Vagina (tissue), 2 donors: Measurements from ENCODE around the gene CCDC85C. TPM values are rescaled to one million over a fixed set of nuclear protein-coding genes. Genes with fewer than 3 reads are reported as not detected.

Experiments
- DNase-seq, 2 donors: peaks; one replicate each; pipeline ENCODE4 v3.0.0-alpha.2; 2017; ENCODE audit errors: extremely low spot score in 2 of 2
- H3K27ac ChIP-seq: fragments of 200-600 bp; sonication (generic); one replicate; pipeline ENCODE4 v1.5.1; 2019
- H3K27me3 ChIP-seq: fragments of 200-600 bp; sonication (generic); one replicate; pipeline ENCODE4 v1.5.1; 2019
- H3K36me3 ChIP-seq, 2 donors: fragments of 200-600 bp; sonication (generic); one replicate each; pipeline ENCODE4 v1.5.1; 2017 to 2019
- H3K4me1 ChIP-seq: fragments of 200-600 bp; sonication (generic); one replicate; pipeline ENCODE4 v1.5.1; 2019
- H3K4me3 ChIP-seq, 2 donors: fragments of 200-600 bp; sonication (generic); 1 replicate in 1 of 2; 2 replicates in 1 of 2; pipeline ENCODE4 v1.5.1; 2016 to 2019
- H3K9me3 ChIP-seq: fragments of 200-600 bp; sonication (generic); one replicate; pipeline ENCODE4 v1.5.1; 2019
- CTCF ChIP-seq, 3 experiments: fragments of 450-650 bp in 2 of 3; fragments of 200-600 bp in 1 of 3; sonication (generic) in 1 of 3; IDR thresholded peaks; one replicate each; pipeline ENCODE4 v1.5.1; 2017 to 2019; ENCODE audit warnings: antibody characterized with exemption in 3 of 3, mild to moderate bottlenecking in 2 of 3, moderate library complexity in 2 of 3
- POLR2A ChIP-seq, 2 donors: fragments of 450-650 bp; IDR thresholded peaks; one replicate each; pipeline ENCODE4 v1.6.1; 2017; ENCODE audit warnings: antibody characterized with exemption in 2 of 2, mild to moderate bottlenecking in 2 of 2, moderate library complexity in 2 of 2
- POLR2AphosphoS5 ChIP-seq, 2 donors: sonication (generic); formaldehyde crosslinking; IDR thresholded peaks; one replicate each; pipeline ENCODE4 v1.9.0; 2017; ENCODE audit warnings: antibody characterized with exemption in 2 of 2, mild to moderate bottlenecking in 2 of 2, low read depth in 1 of 2; ENCODE audit not compliant: insufficient read depth in 1 of 2
- intact Hi-C: fragments of 100-400 bp; cut with DNase I; formaldehyde crosslinking; loops from one replicate; pipeline ENCODE4 v1.15.1; 2023
- total RNA-seq: library from RNA; depleted of rRNA; stranded (reverse); fragments of >200 nt; gene quantifications from one replicate; pipeline ENCODE4 v1.2.3, GENCODE V29; 2016

CCDC85C gene
- total RNA-seq, 1 donor from 2014 or later, result 6.9 TPM

GRCh38 chr14:99527026-99527425 lies 77.0 kb downstream of the CCDC85C start:
- Histone ChIP-seq H3K4me3 (no peak overlapping the region), H3K27me3 (no peaks in the 10 kb centered on the region), H3K36me3 (no peaks in the 10 kb centered on the region), H3K4me1 (peaks cover 55% of the 10 kb centered on the region), H3K27ac (no peak overlapping the region), H3K9me3 (no peaks in the 10 kb centered on the region)
- TF ChIP-seq CTCF (IDR thresholded peaks at IDR 0.05), result no peak
- no peak for TF ChIP-seq POLR2AphosphoS5 (IDR thresholded peaks at IDR 0.05; ENCODE audit: insufficient read depth in 1 of 2, low read depth in 1 of 2)
- no peak for TF ChIP-seq POLR2A (IDR thresholded peaks at IDR 0.05)
- intact Hi-C loops, result no loop called here
- no peak for DNase-seq

- Histone ChIP-seq H3K4me1 (peaks cover 45% of the 10 kb centered on the region), H3K36me3 (no peaks in the 10 kb centered on the region), H3K27me3 (no peaks in the 10 kb centered on the region), H3K27ac (no peak overlapping the region), H3K9me3 (no peaks in the 10 kb centered on the region), H3K4me3 (no peak overlapping the region)
- TF ChIP-seq POLR2A (IDR thresholded peaks at IDR 0.05) (no peak), CTCF (IDR thresholded peaks at IDR 0.05) (no peak), POLR2AphosphoS5 (IDR thresholded peaks at IDR 0.05; ENCODE audit: insufficient read depth in 1 of 2, low read depth in 1 of 2) (no peak)
- intact Hi-C loops, result no loop called here
- no peak for DNase-seq
These were observed 78.3 kb downstream of the CCDC85C start for GRCh38 chr14:99525699-99526080.

- DNase-seq, result no peak
- Histone ChIP-seq H3K9me3 (no peaks in the 10 kb centered on the region), H3K27ac (peak overlapping the region; percentile 78), H3K27me3 (no peaks in the 10 kb centered on the region), H3K4me3 (no peak overlapping the region), H3K4me1 (peaks cover 43% of the 10 kb centered on the region), H3K36me3 (no peaks in the 10 kb centered on the region)
- intact Hi-C loops, result no loop called here
- TF ChIP-seq POLR2AphosphoS5 (IDR thresholded peaks at IDR 0.05; ENCODE audit: insufficient read depth in 1 of 2, low read depth in 1 of 2) (no peak), CTCF (IDR thresholded peaks at IDR 0.05) (no peak), POLR2A (IDR thresholded peaks at IDR 0.05) (no peak)
These were observed 79.0 kb downstream of the CCDC85C start for GRCh38 chr14:99524804-99525698.

- intact Hi-C loops, result no loop called here
- Histone ChIP-seq H3K36me3 (no peaks in the 10 kb centered on the region), H3K9me3 (no peaks in the 10 kb centered on the region), H3K4me1 (peaks cover 43% of the 10 kb centered on the region), H3K27ac (peak overlapping the region; percentile 78), H3K27me3 (no peaks in the 10 kb centered on the region), H3K4me3 (no peak overlapping the region)
- TF ChIP-seq POLR2AphosphoS5 (IDR thresholded peaks at IDR 0.05; ENCODE audit: insufficient read depth in 1 of 2, low read depth in 1 of 2), result no peak
- TF ChIP-seq CTCF (IDR thresholded peaks at IDR 0.05), result no peak
- TF ChIP-seq POLR2A (IDR thresholded peaks at IDR 0.05), result no peak
- DNase-seq, result no peak
These were observed 79.8 kb downstream of the CCDC85C start for GRCh38 chr14:99524091-99524661.

GRCh38 chr14:99523704-99524055 lies 80.3 kb downstream of the CCDC85C start:
- no peak for DNase-seq
- Histone ChIP-seq H3K27me3 (no peaks in the 10 kb centered on the region), H3K36me3 (no peaks in the 10 kb centered on the region), H3K9me3 (no peaks in the 10 kb centered on the region), H3K4me3 (no peak overlapping the region), H3K4me1 (peaks cover 44% of the 10 kb centered on the region), H3K27ac (peak overlapping the region; percentile 78)
- TF ChIP-seq POLR2AphosphoS5 (IDR thresholded peaks at IDR 0.05; ENCODE audit: insufficient read depth in 1 of 2, low read depth in 1 of 2), result no peak
- no peak for TF ChIP-seq CTCF (IDR thresholded peaks at IDR 0.05)
- TF ChIP-seq POLR2A (IDR thresholded peaks at IDR 0.05), result no peak
- intact Hi-C loops, result no loop called here
